ENCODE measurements around the gene MPP1. TPM values are rescaled to one million over a fixed set of nuclear protein-coding genes. Genes with fewer than 3 reads are reported as not detected.
A peak's percentile ranks its signal among the peaks of the same experiment; 100 is the strongest.

The MPP1 gene
- total and polyA plus RNA-seq, 9 of the 15 experiments (the other 6 are each of a cell fraction or from before 2014, with no cell fraction given): 227 to 395 (median 283) TPM

DNA sequence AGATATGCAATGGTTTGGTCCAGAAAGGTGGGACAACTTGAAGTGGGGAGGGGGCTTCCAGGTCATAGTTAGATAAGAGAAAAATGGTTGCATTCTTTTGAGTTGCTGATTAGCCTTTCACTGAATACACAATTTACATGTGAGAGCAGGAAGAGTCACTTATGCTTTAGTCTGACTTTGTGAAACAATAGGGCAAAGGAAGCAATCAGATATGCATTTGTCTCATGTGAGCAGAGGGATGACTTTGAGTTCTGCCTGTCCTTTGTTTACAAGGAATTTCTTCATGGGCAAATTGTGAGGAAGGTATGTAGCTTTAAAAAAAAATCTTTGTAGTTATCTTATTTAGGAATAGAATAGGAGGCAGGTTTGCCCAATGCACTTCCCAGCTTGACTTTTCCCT lies 16.2 kb upstream of the MPP1 start (continued):
- TF ChIP-seq, protein P1, sequence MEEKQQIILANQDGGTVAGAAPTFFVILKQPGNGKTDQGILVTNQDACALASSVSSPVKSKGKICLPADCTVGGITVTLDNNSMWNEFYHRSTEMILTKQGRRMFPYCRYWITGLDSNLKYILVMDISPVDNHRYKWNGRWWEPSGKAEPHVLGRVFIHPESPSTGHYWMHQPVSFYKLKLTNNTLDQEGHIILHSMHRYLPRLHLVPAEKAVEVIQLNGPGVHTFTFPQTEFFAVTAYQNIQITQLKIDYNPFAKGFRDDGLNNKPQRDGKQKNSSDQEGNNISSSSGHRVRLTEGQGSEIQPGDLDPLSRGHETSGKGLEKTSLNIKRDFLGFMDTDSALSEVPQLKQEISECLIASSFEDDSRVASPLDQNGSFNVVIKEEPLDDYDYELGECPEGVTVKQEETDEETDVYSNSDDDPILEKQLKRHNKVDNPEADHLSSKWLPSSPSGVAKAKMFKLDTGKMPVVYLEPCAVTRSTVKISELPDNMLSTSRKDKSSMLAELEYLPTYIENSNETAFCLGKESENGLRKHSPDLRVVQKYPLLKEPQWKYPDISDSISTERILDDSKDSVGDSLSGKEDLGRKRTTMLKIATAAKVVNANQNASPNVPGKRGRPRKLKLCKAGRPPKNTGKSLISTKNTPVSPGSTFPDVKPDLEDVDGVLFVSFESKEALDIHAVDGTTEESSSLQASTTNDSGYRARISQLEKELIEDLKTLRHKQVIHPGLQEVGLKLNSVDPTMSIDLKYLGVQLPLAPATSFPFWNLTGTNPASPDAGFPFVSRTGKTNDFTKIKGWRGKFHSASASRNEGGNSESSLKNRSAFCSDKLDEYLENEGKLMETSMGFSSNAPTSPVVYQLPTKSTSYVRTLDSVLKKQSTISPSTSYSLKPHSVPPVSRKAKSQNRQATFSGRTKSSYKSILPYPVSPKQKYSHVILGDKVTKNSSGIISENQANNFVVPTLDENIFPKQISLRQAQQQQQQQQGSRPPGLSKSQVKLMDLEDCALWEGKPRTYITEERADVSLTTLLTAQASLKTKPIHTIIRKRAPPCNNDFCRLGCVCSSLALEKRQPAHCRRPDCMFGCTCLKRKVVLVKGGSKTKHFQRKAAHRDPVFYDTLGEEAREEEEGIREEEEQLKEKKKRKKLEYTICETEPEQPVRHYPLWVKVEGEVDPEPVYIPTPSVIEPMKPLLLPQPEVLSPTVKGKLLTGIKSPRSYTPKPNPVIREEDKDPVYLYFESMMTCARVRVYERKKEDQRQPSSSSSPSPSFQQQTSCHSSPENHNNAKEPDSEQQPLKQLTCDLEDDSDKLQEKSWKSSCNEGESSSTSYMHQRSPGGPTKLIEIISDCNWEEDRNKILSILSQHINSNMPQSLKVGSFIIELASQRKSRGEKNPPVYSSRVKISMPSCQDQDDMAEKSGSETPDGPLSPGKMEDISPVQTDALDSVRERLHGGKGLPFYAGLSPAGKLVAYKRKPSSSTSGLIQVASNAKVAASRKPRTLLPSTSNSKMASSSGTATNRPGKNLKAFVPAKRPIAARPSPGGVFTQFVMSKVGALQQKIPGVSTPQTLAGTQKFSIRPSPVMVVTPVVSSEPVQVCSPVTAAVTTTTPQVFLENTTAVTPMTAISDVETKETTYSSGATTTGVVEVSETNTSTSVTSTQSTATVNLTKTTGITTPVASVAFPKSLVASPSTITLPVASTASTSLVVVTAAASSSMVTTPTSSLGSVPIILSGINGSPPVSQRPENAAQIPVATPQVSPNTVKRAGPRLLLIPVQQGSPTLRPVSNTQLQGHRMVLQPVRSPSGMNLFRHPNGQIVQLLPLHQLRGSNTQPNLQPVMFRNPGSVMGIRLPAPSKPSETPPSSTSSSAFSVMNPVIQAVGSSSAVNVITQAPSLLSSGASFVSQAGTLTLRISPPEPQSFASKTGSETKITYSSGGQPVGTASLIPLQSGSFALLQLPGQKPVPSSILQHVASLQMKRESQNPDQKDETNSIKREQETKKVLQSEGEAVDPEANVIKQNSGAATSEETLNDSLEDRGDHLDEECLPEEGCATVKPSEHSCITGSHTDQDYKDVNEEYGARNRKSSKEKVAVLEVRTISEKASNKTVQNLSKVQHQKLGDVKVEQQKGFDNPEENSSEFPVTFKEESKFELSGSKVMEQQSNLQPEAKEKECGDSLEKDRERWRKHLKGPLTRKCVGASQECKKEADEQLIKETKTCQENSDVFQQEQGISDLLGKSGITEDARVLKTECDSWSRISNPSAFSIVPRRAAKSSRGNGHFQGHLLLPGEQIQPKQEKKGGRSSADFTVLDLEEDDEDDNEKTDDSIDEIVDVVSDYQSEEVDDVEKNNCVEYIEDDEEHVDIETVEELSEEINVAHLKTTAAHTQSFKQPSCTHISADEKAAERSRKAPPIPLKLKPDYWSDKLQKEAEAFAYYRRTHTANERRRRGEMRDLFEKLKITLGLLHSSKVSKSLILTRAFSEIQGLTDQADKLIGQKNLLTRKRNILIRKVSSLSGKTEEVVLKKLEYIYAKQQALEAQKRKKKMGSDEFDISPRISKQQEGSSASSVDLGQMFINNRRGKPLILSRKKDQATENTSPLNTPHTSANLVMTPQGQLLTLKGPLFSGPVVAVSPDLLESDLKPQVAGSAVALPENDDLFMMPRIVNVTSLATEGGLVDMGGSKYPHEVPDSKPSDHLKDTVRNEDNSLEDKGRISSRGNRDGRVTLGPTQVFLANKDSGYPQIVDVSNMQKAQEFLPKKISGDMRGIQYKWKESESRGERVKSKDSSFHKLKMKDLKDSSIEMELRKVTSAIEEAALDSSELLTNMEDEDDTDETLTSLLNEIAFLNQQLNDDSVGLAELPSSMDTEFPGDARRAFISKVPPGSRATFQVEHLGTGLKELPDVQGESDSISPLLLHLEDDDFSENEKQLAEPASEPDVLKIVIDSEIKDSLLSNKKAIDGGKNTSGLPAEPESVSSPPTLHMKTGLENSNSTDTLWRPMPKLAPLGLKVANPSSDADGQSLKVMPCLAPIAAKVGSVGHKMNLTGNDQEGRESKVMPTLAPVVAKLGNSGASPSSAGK (IDR thresholded peaks at IDR 0.05): no peak
- no peak for TF ChIP-seq TAF1 (IDR thresholded peaks at IDR 0.05; ENCODE audit: control insufficient read depth, extremely low read depth, insufficient read depth, low read length, severe bottlenecking)
- TF ChIP-seq, protein P2, sequence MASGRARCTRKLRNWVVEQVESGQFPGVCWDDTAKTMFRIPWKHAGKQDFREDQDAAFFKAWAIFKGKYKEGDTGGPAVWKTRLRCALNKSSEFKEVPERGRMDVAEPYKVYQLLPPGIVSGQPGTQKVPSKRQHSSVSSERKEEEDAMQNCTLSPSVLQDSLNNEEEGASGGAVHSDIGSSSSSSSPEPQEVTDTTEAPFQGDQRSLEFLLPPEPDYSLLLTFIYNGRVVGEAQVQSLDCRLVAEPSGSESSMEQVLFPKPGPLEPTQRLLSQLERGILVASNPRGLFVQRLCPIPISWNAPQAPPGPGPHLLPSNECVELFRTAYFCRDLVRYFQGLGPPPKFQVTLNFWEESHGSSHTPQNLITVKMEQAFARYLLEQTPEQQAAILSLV (tag; IDR thresholded peaks at IDR 0.05): no peak
- TF ChIP-seq SNRNP70 (optimal IDR thresholded peaks at IDR 0.05; ENCODE audit: low read depth, low read length): no peak
- TF ChIP-seq DPF2 (IDR thresholded peaks at IDR 0.05): 0 out of 2 replicates have a peak, but pooled peaks have one; percentile 21
